Activated naive CD4-positive, alpha-beta T cell treated with anti-CD3 and anti-CD28 coated beads, Interleukin-2, amount 50 U/mL, for 72 hours (primary cell): ENCODE data around the gene TPR. TPM values are rescaled to one million over a fixed set of nuclear protein-coding genes. Genes with fewer than 3 reads are reported as not detected.
"Not testable (repeated sequence)": the region's sequence is repeated elsewhere in the genome, so short reads cannot be mapped to it uniquely, and the experiment has no call there.

ENCODE experiments used
- ATAC-seq, 2 donors: fragments of 150-1000 bp; cut with Tn5 transposase; 2 replicates each; pipeline ENCODE4 v1.10.0; 2021; ENCODE audit warnings: mild to moderate bottlenecking in 2 of 2, moderate library complexity in 2 of 2
- DNase-seq, 2 donors: peaks; one replicate each; pipeline ENCODE4 v3.0.0; 2021 to 2022; ENCODE audit warnings: low spot score in 2 of 2
- H3K27ac Mint-ChIP-seq, 2 donors: one replicate each; pipeline ENCODE4 v1.8.0; 2022; ENCODE audit warnings: mild to moderate bottlenecking in 2 of 2, mixed read lengths in 2 of 2
- H3K36me3 Mint-ChIP-seq, 2 donors: one replicate each; pipeline ENCODE4 v1.8.0; 2022; ENCODE audit warnings: mixed read lengths in 2 of 2
- H3K9me3 Mint-ChIP-seq, 2 donors: one replicate each; pipeline ENCODE4 v1.8.0; 2022; ENCODE audit warnings: mixed read lengths in 2 of 2
- total RNA-seq, 2 donors: library from RNA; stranded (reverse); gene quantifications; one replicate each; pipeline ENCODE4 v1.2.3, GENCODE V29; 2022

Gene TPR
- total RNA-seq, 2 donors from 2014 or later = 175 to 214 TPM

DNA sequence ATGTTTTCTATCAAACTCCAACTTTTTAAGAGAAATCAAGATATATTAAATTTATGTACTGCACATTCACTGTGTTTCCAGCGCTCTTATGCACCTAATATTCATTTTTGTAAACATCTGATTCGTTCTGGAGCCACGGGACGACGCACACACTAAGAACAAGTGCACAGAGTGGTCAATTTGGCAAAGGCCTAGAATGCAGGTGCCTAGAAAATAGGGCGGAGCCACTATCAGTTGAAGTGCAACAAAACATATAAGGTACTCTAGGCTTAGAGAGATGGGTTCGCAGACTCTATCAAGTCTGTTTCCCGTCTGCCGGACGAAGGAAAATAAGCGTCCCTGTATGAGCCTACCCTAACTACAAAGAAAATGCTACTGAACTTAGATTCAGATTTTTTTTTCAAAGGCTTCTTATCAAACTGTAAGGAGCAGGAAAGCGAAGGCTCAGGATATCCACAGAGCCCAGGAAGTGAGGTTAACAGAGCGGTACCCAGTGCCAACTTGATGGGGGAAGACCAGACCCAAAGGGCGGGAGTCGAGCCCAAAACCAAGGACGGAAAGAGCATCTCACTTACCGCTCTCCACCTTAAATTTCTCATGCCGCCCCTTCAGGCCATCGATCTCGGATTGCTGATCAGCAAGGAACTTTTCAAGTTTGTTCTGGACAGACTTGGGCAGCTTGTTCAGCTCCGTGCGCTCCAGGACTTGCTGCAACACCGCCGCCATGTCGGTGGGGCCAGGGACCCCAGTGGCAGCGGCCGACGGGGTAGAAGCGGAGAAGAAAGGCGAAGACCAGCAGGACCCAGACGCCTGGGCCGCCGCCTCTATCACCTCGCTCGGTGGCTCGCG is 526 bp downstream of the TPR start:
- Mint-ChIP-seq H3K27ac (peak overlapping the region; percentile 94 to 98), H3K36me3 (peaks cover 20 to 29% of the 10 kb centered on the region in 2 donors), H3K9me3 (no peaks in the 10 kb centered on the region)
- DNase-seq = peak in 1 of 2 donors; percentile 21
- ATAC-seq = peak; percentile 22 to 28

DNA sequence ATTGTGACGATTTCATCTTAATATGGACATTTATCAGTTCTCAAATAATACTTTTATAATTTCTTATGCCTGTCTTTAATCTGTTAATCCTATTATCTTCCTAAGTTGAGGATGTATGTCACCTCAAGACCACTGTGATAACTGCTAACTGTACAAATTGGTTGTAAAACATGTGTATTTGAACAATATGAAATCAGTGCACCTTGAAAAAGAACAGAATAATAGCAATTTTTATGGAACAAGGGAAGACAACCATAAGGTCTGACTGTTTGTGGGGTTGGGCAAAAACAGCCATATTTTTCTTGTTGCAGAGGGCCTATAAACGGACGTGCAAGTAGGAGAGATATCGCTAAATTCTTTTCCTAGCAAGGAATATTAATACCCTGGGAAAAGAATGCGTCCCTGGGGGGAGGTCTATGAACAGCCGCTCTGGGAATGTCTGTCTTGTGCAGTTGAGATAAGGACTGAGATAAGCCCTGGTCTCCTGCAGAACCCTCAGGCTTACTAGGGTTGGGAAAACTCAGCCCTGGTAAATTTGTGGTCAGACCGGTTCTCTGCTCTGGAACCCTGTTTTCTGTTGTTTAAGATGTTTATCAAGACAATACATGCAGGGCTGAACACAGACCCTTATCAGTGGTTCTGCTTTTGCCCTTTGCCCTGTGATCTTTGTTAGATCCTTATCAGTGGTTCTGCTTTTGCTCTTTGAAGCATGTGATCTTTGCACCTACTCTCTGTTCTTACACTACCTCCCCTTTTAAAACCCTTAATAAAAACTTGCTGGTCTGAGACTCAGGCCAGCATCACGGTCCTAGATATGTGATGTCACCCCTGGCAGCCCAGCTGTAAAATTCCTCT is 27.0 kb downstream of the TPR start:
- not testable (repeated sequence) for DNase-seq, ATAC-seq, H3K9me3 Mint-ChIP-seq
- H3K36me3 Mint-ChIP-seq = peaks cover 29 to 33% of the 10 kb centered on the region in 2 donors
- H3K27ac Mint-ChIP-seq = peak overlapping the region in 1 of 2 donors; percentile 31

DNA sequence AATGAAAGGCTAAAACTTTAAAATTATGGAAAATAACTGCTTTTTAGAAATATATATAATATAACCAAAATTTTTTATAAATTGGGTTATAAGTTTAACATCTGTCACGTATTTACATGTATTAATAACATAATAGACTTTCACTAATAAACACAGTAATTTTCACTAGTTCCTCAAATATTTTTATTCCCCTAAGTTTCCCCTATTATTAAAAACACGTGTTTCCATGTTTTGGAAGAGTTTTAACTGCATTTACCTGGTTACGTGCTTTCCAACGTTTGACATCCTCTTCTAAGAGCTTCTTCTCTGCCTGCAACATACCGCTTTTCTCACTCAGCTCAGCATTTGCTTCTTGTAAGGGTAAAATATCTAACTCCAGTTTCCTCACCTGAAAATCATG is 34.3 kb downstream of the TPR start:
- ATAC-seq (no peak), DNase-seq (no peak)
- Mint-ChIP-seq H3K36me3 (peaks cover 8 to 21% of the 10 kb centered on the region in 2 donors), H3K9me3 (no peaks in the 10 kb centered on the region), H3K27ac (no peak overlapping the region)

DNA sequence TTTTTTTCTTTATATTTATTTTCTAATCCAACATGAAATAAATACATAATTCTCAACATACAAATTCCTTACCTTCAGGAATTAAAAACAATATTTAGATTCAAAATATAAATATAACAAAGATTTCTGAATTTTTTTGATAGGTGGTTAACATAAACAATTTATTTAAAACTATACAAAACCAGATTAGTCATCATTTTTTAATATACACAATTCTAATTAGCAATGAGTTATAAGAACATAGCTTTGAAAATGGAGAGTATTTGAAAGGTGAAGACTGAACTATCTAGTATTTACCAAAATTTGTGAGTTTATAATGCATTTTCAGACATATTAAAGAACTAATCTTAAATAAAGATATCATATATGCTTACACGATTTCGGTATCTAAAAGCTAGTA is 37.5 kb downstream of the TPR start:
- H3K36me3 Mint-ChIP-seq = peaks cover 4 to 6% of the 10 kb centered on the region in 2 donors
- H3K27ac Mint-ChIP-seq = no peak overlapping the region
- no peaks in the 10 kb centered on the region for H3K9me3 Mint-ChIP-seq
- DNase-seq = no peak
- ATAC-seq = no peak

DNA sequence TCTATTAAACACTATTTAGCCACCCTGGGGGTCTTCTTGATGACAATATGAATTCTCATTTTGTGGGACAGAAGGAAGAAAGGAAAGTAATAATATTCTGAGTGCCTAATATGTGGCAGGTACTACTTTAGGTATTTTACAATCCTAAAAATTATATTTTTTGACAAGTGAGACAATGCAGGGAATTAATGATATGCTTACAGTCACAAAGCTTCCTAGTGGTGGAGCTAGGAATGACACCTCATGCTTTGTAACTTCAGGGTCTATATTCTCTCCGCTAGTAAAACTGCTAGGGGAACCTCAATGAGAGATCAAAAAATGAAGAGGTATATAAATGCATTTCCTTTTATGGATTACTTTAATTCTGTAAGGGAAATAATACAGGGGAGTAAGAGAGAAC is 44.3 kb downstream of the TPR start:
- Mint-ChIP-seq H3K27ac (no peak overlapping the region), H3K9me3 (no peaks in the 10 kb centered on the region), H3K36me3 (peaks cover 12 to 17% of the 10 kb centered on the region in 2 donors)
- no peak for ATAC-seq
- DNase-seq = no peak

DNA sequence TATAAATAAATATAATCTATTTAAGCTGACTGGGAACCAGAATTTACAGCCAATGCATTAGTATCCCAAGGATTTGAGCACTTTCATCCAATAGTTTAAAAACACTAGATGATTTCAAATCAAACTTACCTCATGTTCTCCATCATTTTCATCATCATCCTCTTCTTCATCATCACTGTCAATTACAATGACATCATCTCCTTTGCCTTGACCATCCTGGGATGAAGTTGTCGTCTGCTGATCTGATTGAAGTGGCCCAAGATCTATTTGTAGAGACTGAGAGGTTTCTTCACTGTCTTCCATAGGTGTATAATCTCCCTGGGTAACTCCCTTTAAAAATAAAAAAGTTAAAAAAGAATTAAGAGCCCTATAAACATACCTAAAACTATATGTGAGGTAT is 47.7 kb downstream of the TPR start:
- Mint-ChIP-seq H3K27ac (no peak overlapping the region), H3K9me3 (no peaks in the 10 kb centered on the region), H3K36me3 (peaks cover 19 to 30% of the 10 kb centered on the region in 2 donors)
- ATAC-seq (peak in 1 of 2 donors; percentile 4), DNase-seq (no peak)

DNA sequence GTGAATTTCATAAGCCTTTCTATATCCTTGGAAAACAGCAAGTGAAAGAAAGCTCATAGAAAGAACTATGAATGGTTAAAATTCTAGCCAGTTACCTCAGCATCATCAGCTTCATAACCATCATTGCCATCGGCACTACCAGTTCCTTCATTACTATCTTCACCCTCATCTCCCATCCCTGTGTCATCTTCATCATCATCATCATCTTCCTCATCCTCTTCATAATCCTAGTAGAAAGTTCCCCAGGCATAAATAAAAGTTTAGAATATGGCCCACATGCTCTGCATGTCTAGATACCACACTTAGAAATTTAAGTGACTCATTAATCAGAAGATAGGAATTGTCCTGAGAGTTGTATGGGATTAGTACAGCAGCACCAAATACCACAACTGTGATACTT is 49.0 kb downstream of the TPR start:
- ATAC-seq (no peak), DNase-seq (no peak)
- no peak overlapping the region for H3K27ac Mint-ChIP-seq
- H3K36me3 Mint-ChIP-seq = peaks cover 31 to 42% of the 10 kb centered on the region in 2 donors
- H3K9me3 Mint-ChIP-seq = no peaks in the 10 kb centered on the region

DNA sequence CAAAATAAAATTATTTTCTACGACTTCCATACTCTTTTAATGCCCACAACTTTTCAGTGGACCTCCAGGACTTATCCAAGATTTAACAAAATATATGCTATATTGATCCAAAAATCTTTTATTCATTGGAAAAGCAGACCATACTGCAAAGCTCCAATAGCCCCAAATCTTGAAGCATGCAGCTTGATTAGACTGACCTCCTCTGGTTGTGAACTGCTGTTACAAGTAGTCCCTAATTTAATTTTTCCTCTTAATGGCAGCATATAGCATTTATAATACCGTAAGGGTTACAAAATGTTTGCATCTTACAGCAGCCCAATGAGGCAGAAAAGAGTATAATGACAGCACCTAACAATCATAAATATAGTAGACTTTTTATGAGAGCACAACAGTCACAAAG is 49.8 kb downstream of the TPR start:
- peak in 1 of 2 donors; percentile 44 for ATAC-seq
- DNase-seq = no peak
- H3K9me3 Mint-ChIP-seq = no peaks in the 10 kb centered on the region
- H3K27ac Mint-ChIP-seq = peak overlapping the region in 1 of 2 donors; percentile 83
- H3K36me3 Mint-ChIP-seq = peaks cover 31 to 44% of the 10 kb centered on the region in 2 donors

DNA sequence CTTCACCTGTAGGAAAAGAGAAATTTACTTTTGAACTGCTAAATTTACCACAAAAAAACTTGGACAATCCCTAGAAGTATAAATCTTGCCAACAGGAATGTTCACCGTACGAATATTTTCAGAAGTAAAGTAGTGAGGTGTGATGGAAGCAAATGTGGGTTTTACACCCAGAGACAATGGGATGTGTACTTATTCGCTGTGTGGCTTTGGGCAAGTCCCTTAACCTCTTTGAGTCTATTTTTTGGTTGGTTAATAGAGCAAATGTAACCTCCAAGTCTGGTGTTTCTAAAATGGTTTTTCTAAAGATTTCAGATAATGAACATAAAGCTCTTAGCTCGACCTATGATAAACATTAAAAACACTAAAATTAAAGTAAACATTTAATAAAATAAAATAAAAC is 51.2 kb downstream of the TPR start:
- ATAC-seq (no peak), DNase-seq (no peak)
- peak overlapping the region in 1 of 2 donors; percentile 61 for H3K27ac Mint-ChIP-seq
- H3K9me3 Mint-ChIP-seq = no peaks in the 10 kb centered on the region
- H3K36me3 Mint-ChIP-seq = peaks cover 31 to 48% of the 10 kb centered on the region in 2 donors

DNA sequence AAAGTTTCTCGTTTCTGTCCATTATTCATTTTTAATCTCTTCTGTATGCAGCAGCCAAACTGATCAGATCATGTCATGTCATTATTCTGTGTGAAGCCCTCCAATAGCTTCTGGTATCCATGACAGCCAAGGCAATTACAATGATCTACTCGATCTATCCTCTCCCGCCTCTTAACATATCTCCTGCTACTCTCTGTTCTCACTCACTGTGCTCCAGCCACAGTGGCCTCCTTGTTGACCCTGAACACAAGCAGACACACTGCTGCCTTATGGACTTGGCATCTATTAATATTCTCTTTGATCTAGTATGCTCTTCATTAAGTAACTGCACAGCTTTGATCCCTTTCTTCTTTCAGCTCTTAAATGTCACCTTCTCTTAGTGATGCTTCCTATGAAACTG is 59.5 kb downstream of the TPR start:
- Mint-ChIP-seq H3K36me3 (peaks cover 18 to 45% of the 10 kb centered on the region in 2 donors), H3K9me3 (no peaks in the 10 kb centered on the region), H3K27ac (peak overlapping the region; percentile 0 to 6)
- DNase-seq (no peak), ATAC-seq (peak in 1 of 2 donors; percentile 24)

DNA sequence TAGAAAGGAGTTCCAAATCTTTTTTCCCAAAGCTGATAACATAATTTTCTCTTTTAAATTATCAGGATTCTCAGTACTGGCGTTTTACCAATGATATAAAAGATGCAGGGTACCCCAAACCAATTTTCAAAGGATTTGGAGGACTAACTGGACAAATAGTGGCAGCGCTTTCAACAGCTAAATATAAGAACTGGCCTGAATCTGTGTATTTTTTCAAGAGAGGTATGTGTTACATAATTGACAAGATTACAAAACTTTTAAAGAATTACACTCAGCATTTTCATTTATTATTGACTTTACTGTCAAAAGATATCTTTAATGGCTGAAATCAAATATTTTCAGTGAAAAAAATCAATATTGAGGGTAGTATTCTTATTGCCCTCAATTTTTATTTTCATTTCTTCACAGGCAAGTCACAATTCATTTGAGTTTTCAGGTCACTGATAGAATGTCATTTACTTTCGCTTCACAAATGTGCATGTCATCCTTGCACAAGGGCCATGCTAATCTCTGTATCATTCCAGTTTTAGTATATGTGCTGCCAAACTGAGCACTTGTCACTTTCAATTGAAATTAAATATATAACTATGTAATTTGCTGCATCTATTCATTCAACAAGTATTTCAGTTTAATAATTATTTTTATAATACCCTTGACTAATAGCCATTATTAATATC is 63.5 kb downstream of the TPR start:
- no peaks in the 10 kb centered on the region for H3K9me3 Mint-ChIP-seq
- no peak for ATAC-seq
- DNase-seq = no peak
- no peak overlapping the region for H3K27ac Mint-ChIP-seq
- peaks cover 6 to 21% of the 10 kb centered on the region in 2 donors for H3K36me3 Mint-ChIP-seq

DNA sequence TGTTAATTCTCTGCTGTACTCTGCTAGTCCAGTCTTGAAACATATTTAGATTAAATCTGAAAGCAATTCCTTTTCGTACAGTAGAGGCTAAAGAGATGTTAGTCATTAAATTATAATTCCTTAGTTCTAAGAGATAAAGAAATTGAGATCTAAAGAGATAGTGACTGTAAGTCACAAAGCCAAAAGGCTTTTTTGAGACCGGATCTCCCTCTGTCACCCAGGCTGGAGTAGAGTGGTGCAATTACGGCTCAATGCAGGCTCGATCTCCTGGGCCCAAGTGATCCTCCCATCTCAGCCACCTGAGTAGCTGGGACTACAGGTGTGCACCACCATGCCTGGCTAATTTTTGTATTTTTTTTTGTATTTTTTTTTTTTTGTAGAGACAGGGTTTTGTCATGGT is 64.7 kb downstream of the TPR start:
- DNase-seq (no peak), ATAC-seq (no peak)
- no peaks in the 10 kb centered on the region for H3K9me3 Mint-ChIP-seq
- peaks cover under 1 to 13% of the 10 kb centered on the region in 2 donors for H3K36me3 Mint-ChIP-seq
- no peak overlapping the region for H3K27ac Mint-ChIP-seq

DNA sequence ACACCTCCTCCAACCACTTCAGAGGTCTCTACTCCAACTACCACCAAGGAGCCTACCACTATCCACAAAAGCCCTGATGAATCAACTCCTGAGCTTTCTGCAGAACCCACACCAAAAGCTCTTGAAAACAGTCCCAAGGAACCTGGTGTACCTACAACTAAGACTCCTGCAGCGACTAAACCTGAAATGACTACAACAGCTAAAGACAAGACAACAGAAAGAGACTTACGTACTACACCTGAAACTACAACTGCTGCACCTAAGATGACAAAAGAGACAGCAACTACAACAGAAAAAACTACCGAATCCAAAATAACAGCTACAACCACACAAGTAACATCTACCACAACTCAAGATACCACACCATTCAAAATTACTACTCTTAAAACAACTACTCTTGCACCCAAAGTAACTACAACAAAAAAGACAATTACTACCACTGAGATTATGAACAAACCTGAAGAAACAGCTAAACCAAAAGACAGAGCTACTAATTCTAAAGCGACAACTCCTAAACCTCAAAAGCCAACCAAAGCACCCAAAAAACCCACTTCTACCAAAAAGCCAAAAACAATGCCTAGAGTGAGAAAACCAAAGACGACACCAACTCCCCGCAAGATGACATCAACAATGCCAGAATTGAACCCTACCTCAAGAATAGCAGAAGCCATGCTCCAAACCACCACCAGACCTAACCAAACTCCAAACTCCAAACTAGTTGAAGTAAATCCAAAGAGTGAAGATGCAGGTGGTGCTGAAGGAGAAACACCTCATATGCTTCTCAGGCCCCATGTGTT is 66.6 kb downstream of the TPR start:
- ATAC-seq (peak; percentile 79 to 83), DNase-seq (no peak)
- no peak overlapping the region for H3K27ac Mint-ChIP-seq
- H3K36me3 Mint-ChIP-seq = peaks cover 0 to 18% of the 10 kb centered on the region in 2 donors
- no peaks in the 10 kb centered on the region for H3K9me3 Mint-ChIP-seq

DNA sequence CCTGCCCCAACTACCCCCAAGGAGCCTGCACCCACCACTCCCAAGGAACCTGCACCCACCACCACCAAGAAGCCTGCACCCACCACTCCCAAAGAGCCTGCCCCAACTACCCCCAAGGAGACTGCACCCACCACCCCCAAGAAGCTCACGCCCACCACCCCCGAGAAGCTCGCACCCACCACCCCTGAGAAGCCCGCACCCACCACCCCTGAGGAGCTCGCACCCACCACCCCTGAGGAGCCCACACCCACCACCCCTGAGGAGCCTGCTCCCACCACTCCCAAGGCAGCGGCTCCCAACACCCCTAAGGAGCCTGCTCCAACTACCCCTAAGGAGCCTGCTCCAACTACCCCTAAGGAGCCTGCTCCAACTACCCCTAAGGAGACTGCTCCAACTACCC is 67.6 kb downstream of the TPR start:
- ATAC-seq (no peak), DNase-seq (no peak)
- no peaks in the 10 kb centered on the region for H3K9me3 Mint-ChIP-seq
- H3K27ac Mint-ChIP-seq = no peak overlapping the region
- peaks cover 0 to 27% of the 10 kb centered on the region in 2 donors for H3K36me3 Mint-ChIP-seq

DNA sequence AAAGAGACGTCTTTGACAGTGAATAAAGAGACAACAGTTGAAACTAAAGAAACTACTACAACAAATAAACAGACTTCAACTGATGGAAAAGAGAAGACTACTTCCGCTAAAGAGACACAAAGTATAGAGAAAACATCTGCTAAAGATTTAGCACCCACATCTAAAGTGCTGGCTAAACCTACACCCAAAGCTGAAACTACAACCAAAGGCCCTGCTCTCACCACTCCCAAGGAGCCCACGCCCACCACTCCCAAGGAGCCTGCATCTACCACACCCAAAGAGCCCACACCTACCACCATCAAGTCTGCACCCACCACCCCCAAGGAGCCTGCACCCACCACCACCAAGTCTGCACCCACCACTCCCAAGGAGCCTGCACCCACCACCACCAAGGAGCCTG is 68.5 kb downstream of the TPR start:
- ATAC-seq (no peak), DNase-seq (no peak)
- H3K27ac Mint-ChIP-seq = peak overlapping the region; percentile 37 to 39

More for the DNA sequence above, 68.5 kb downstream of the TPR start:
- H3K36me3 Mint-ChIP-seq = peaks cover 9 to 36% of the 10 kb centered on the region in 2 donors
- H3K9me3 Mint-ChIP-seq = no peaks in the 10 kb centered on the region
